Lung (tissue), 12 donors: ENCODE results near the gene DNER. TPM values are rescaled to one million over a fixed set of nuclear protein-coding genes. Genes with fewer than 3 reads are reported as not detected.

Source experiments
- ATAC-seq: fragments of 200-7000 bp; cut with Tn5 transposase; one replicate; pipeline ENCODE4 v1.9.1; 2020; ENCODE audit warnings: moderate number of reproducible peaks; ENCODE audit not compliant: insufficient read depth, low FRiP score
- DNase-seq, 3 donors: peaks; one replicate each; pipeline ENCODE4 v3.0.0-alpha.2; 2013 to 2017
- H3K27ac ChIP-seq, 2 donors: one replicate each; pipeline ENCODE4 v1.5.1; 2013; ENCODE audit warnings: mild to moderate bottlenecking in 2 of 2, moderate library complexity in 2 of 2, control low read depth in 1 of 2, inconsistent platforms in 1 of 2, low read depth in 1 of 2, low read length in 1 of 2
- H3K27me3 ChIP-seq, 3 donors: one replicate each; pipeline ENCODE4 v1.5.1; 2013; ENCODE audit warnings: low read length in 2 of 3; ENCODE audit not compliant: control insufficient read depth in 3 of 3, insufficient read depth in 3 of 3
- H3K36me3 ChIP-seq, 4 donors: one replicate each; pipeline ENCODE4 v1.5.1; 2013; ENCODE audit warnings: low read length in 4 of 4, mild to moderate bottlenecking in 1 of 4, moderate library complexity in 1 of 4; ENCODE audit not compliant: control insufficient read depth in 4 of 4, insufficient read depth in 4 of 4
- H3K4me1 ChIP-seq, 5 donors: one replicate each; pipeline ENCODE4 v1.5.1; 2013; ENCODE audit warnings: low read length in 5 of 5, mild to moderate bottlenecking in 2 of 5, moderate library complexity in 1 of 5; ENCODE audit not compliant: control insufficient read depth in 5 of 5, insufficient read depth in 5 of 5
- H3K4me3 ChIP-seq: one replicate; pipeline ENCODE4 v1.5.1; 2013; ENCODE audit warnings: mild to moderate bottlenecking, control low read depth, moderate library complexity
- H3K9ac ChIP-seq, 2 donors: one replicate each; pipeline ENCODE4 v1.5.1; 2013; ENCODE audit warnings: low read length in 2 of 2, control low read depth in 1 of 2; ENCODE audit not compliant: insufficient read depth in 1 of 2
- H3K9me3 ChIP-seq, 4 donors: one replicate each; pipeline ENCODE4 v1.5.1; 2013; ENCODE audit warnings: low read length in 3 of 4, mild to moderate bottlenecking in 1 of 4, moderate library complexity in 1 of 4; ENCODE audit not compliant: control insufficient read depth in 4 of 4, insufficient read depth in 3 of 4
- CTCF ChIP-seq: IDR thresholded peaks from 2 replicates; pipeline ENCODE4 v1.5.1; 2012; ENCODE audit warnings: mild to moderate bottlenecking; ENCODE audit errors: control extremely low read depth, extremely low read depth
- WGBS, 2 donors: extraction: QIAGEN DNeasy Blood & Tissue Kit; methylation state at CpG; one replicate each; pipeline ENCODE4 v1.1.7; 2013; 5-methylcytosine and 5-hydroxymethylcytosine counted together
- polyA plus RNA-seq, 2 donors: library from polyadenylated mRNA; stranded (reverse); fragments of 200-250 nt; gene quantifications; one replicate each; pipeline ENCODE4 v1.2.1, GENCODE V29; 2013
- total RNA-seq, 2 donors: library from RNA; depleted of rRNA in 1 of 2; stranded (reverse); fragments of >200 nt in 1 of 2; gene quantifications; one replicate each; pipeline ENCODE4 v1.2.1, GENCODE V29; 2014 to 2021
- donor health status: control.
- donor health status: control.
- donor health status: Bipolar disorder and iron deficiency.
- donor health status: healthy.
- donor health status: DM: yes; HTN: yes; CAD: no.

Gene DNER
- total and polyA plus RNA-seq, 4 donors = 0.63 to 5.8 (median 3.3) TPM

GRCh38 chr2:229524799-229525198 is 189.6 kb downstream of the DNER start:
- H3K27ac ChIP-seq = no peak overlapping the region
- H3K36me3 ChIP-seq = no peaks in the 10 kb centered on the region
- WGBS, 2 donors = 87 to 95% methylated on average over 10 of the region's 10 CpGs
- H3K4me1 ChIP-seq = peaks cover 0 to 31% (median 10%) of the 10 kb centered on the region in 5 donors
- no peak overlapping the region for H3K9ac ChIP-seq
- no peaks in the 10 kb centered on the region for H3K9me3 ChIP-seq
- ATAC-seq (no peak), DNase-seq (no peak)
- TF ChIP-seq CTCF = no peak
- H3K4me3 ChIP-seq = no peak overlapping the region
- no peaks in the 10 kb centered on the region for H3K27me3 ChIP-seq

GRCh38 chr2:229523663-229524062 is 190.7 kb downstream of the DNER start:
- no peak overlapping the region for H3K27ac ChIP-seq
- WGBS, 2 donors = 62 to 63% methylated on average over 1 of the region's 1 CpG
- no peak overlapping the region for H3K9ac ChIP-seq
- no peak overlapping the region for H3K4me3 ChIP-seq
- DNase-seq = no peak
- no peaks in the 10 kb centered on the region for H3K27me3 ChIP-seq
- H3K9me3 ChIP-seq = no peaks in the 10 kb centered on the region
- H3K36me3 ChIP-seq = no peaks in the 10 kb centered on the region
- no peak for TF ChIP-seq CTCF
- ATAC-seq = no peak
- peaks cover 0 to 35% (median 10%) of the 10 kb centered on the region in 5 donors for H3K4me1 ChIP-seq

- no peak for ATAC-seq
- Histone ChIP-seq H3K9ac (no peak overlapping the region), H3K4me1 (peaks cover 0 to 35% (median 10%) of the 10 kb centered on the region in 5 donors), H3K27ac (no peak overlapping the region), H3K36me3 (no peaks in the 10 kb centered on the region), H3K4me3 (no peak overlapping the region), H3K9me3 (no peaks in the 10 kb centered on the region), H3K27me3 (no peaks in the 10 kb centered on the region)
- peak in 2 of 3 donors; percentile 54 to 66 for DNase-seq
- TF ChIP-seq CTCF = no peak
Observed at GRCh38 chr2:229521576-229521975, 192.8 kb downstream of the DNER start.

- H3K9me3 ChIP-seq = no peaks in the 10 kb centered on the region
- TF ChIP-seq CTCF = no peak
- H3K27me3 ChIP-seq = no peaks in the 10 kb centered on the region
- WGBS, 2 donors = 51 to 54% methylated on average over 4 of the region's 4 CpGs
- H3K4me3 ChIP-seq = no peak overlapping the region
- ATAC-seq (no peak), DNase-seq (peak; percentile 85 to 94 (median 91))
- H3K9ac ChIP-seq = no peak overlapping the region
- no peaks in the 10 kb centered on the region for H3K36me3 ChIP-seq
- H3K27ac ChIP-seq = no peak overlapping the region
- H3K4me1 ChIP-seq = peaks cover 0 to 35% (median 10%) of the 10 kb centered on the region in 5 donors
Observed at GRCh38 chr2:229520691-229521096, 193.7 kb downstream of the DNER start.
